CD4-positive, alpha-beta T cell treated with Interferon gamma for 1 hour (primary cell): ENCODE data around the gene RHNO1.
"Not testable (repeated sequence)": the region's sequence is repeated elsewhere in the genome, so short reads cannot be mapped to it uniquely, and the experiment has no call there.

Source experiments
- DNase-seq: peaks from one replicate; pipeline ENCODE4 v3.0.0-alpha.2; 2020

Gene RHNO1

GRCh38 chr12:2860170-2860569 is 16.9 kb upstream of the RHNO1 start:
- DNase-seq: no peak

GRCh38 chr12:2862876-2863275 is 14.1 kb upstream of the RHNO1 start:
- DNase-seq: no peak

GRCh38 chr12:2863402-2863801 is 13.6 kb upstream of the RHNO1 start:
- not testable (repeated sequence) for DNase-seq

- no peak for DNase-seq
These were observed 12.8 kb upstream of the RHNO1 start for GRCh38 chr12:2864198-2864597.

GRCh38 chr12:2868986-2869632 is 7.9 kb upstream of the RHNO1 start:
- DNase-seq: not testable (repeated sequence)

- DNase-seq: no peak
These were observed 484 bp upstream of the RHNO1 start for GRCh38 chr12:2876431-2877046.

- DNase-seq: no peak
These were observed 1.1 kb downstream of the RHNO1 start for GRCh38 chr12:2877953-2878732.

- no peak for DNase-seq
These were observed 2.8 kb downstream of the RHNO1 start for GRCh38 chr12:2879853-2880252.

GRCh38 chr12:2884810-2885209 is 7.8 kb downstream of the RHNO1 start:
- no peak for DNase-seq

GRCh38 chr12:2886768-2887450 is 9.9 kb downstream of the RHNO1 start:
- DNase-seq: no peak

- no peak for DNase-seq
These were observed 13.0 kb downstream of the RHNO1 start for GRCh38 chr12:2890001-2890387.

GRCh38 chr12:2890388-2891239 is 13.6 kb downstream of the RHNO1 start, which contains the start of gene TULP3:
Gene TULP3 (plus strand): TSS chr12:2890891. CDS start chr12:2890948, 57 bp downstream.
- DNase-seq: peak; percentile 97

- peak; percentile 2 for DNase-seq
These were observed 14.4 kb downstream of the RHNO1 start for GRCh38 chr12:2891240-2892053.

GRCh38 chr12:2892246-2892645 is 15.2 kb downstream of the RHNO1 start:
- no peak for DNase-seq

GRCh38 chr12:2893007-2893406 is 16.0 kb downstream of the RHNO1 start:
- DNase-seq: no peak

GRCh38 chr12:2895051-2895451 is 18.0 kb downstream of the RHNO1 start:
- no peak for DNase-seq

- DNase-seq: no peak
These were observed 18.5 kb downstream of the RHNO1 start for GRCh38 chr12:2895511-2895910.

GRCh38 chr12:2897418-2897817 is 20.4 kb downstream of the RHNO1 start:
- DNase-seq: no peak

GRCh38 chr12:2900642-2901041 is 23.6 kb downstream of the RHNO1 start:
- no peak for DNase-seq

GRCh38 chr12:2902272-2902880 is 25.4 kb downstream of the RHNO1 start:
- no peak for DNase-seq

- no peak for DNase-seq
These were observed 27.2 kb downstream of the RHNO1 start for GRCh38 chr12:2904260-2904659.
